AG09319 (cell line): Measurements from ENCODE around the gene IRF2BPL.
A peak's percentile ranks its signal among the peaks of the same experiment; 100 is the strongest.

Source experiments
- DNase-seq: peaks from one replicate; pipeline ENCODE4 v3.0.0-alpha.2; 2010; ENCODE audit warnings: low read depth; ENCODE audit errors: extremely low read depth
- CTCF ChIP-seq: IDR thresholded peaks from 2 replicates; pipeline ENCODE4 v1.5.1; 2011; ENCODE audit warnings: low read depth, mild to moderate bottlenecking, inconsistent platforms, low read length, moderate library complexity

The IRF2BPL gene

GRCh38 chr14:76985540-76986230 is 42.8 kb downstream of the IRF2BPL start:
- no peak for DNase-seq
- no peak for TF ChIP-seq CTCF

GRCh38 chr14:76984787-76985375 is 43.6 kb downstream of the IRF2BPL start:
- TF ChIP-seq CTCF: no peak

GRCh38 chr14:76984297-76984696 is 44.2 kb downstream of the IRF2BPL start:
- DNase-seq: no peak
- TF ChIP-seq CTCF: no peak

More at GRCh38 chr14:76984787-76985375, 43.6 kb downstream of the IRF2BPL start:
- peak; percentile 11 for DNase-seq

GRCh38 chr14:76981670-76982069 is 46.8 kb downstream of the IRF2BPL start:
- no peak for TF ChIP-seq CTCF
- DNase-seq: no peak

- TF ChIP-seq CTCF: no peak
- no peak for DNase-seq
Measured at GRCh38 chr14:76977793-76978720, 50.5 kb downstream of the IRF2BPL start.

- TF ChIP-seq CTCF: no peak
- no peak for DNase-seq
Measured at GRCh38 chr14:76976240-76977005, 52.1 kb downstream of the IRF2BPL start.
